ENCODE results near the gene CENPM.

- no peak for TF ChIP-seq GATA2 (IDR thresholded peaks at IDR 0.05; ENCODE audit: low read depth, low read length)
- no peak for TF ChIP-seq GATA3 (IDR thresholded peaks at IDR 0.05; ENCODE audit: low read depth, low read length)
These were observed 1.2 kb upstream of the CENPM start for GRCh38 chr22:41948142-41948541.
